KMS-11 (cell line): ENCODE results near the gene SEC24B.

Experiments used
- H2AFZ ChIP-seq: fragments of 200-600 bp; sonication (generic); 2 replicates; pipeline ENCODE4 v1.6.1; 2016; ENCODE audit warnings: antibody characterized with exemption, mixed run types, low read depth
- H3K27ac ChIP-seq: fragments of 200-600 bp; sonication (generic); 2 replicates; pipeline ENCODE4 v1.6.1; 2016; ENCODE audit warnings: mild to moderate bottlenecking, mixed run types
- H3K27me3 ChIP-seq: fragments of 200-600 bp; sonication (generic); 2 replicates; pipeline ENCODE4 v1.6.1; 2017; ENCODE audit warnings: mild to moderate bottlenecking, low read depth, mixed run types, moderate library complexity; ENCODE audit not compliant: insufficient read depth
- H3K36me3 ChIP-seq: fragments of 200-600 bp; sonication (generic); 2 replicates; pipeline ENCODE4 v1.6.1; 2017; ENCODE audit warnings: mild to moderate bottlenecking, mixed run types; ENCODE audit not compliant: insufficient read depth
- H3K4me1 ChIP-seq: fragments of 200-600 bp; sonication (generic); 2 replicates; pipeline ENCODE4 v1.6.1; 2016; ENCODE audit warnings: mild to moderate bottlenecking, low read depth, mixed run types; ENCODE audit not compliant: poor library complexity, severe bottlenecking
- H3K4me2 ChIP-seq: fragments of 200-600 bp; sonication (generic); 2 replicates; pipeline ENCODE4 v1.7.0; 2016; ENCODE audit warnings: mild to moderate bottlenecking, mixed run types
- H3K4me3 ChIP-seq: fragments of 200-600 bp; sonication (generic); IDR thresholded peaks from 2 replicates; pipeline ENCODE4 v1.6.1; 2017; ENCODE audit warnings: low read depth, low read length, mixed read lengths; ENCODE audit not compliant: insufficient read depth
- H3K79me2 ChIP-seq: fragments of 200-600 bp; sonication (generic); 2 replicates; pipeline ENCODE4 v1.6.1; 2016; ENCODE audit warnings: low read depth, mixed run types; ENCODE audit not compliant: insufficient read depth
- H3K9ac ChIP-seq: fragments of 200-600 bp; sonication (generic); 2 replicates; pipeline ENCODE4 v1.6.1; 2016; ENCODE audit warnings: mild to moderate bottlenecking, mixed run types
- H4K20me1 ChIP-seq: fragments of 200-600 bp; sonication (generic); 2 replicates; pipeline ENCODE4 v1.6.1; 2016; ENCODE audit warnings: mild to moderate bottlenecking, mixed run types; ENCODE audit not compliant: insufficient read depth
- CTCF ChIP-seq: fragments of 200-600 bp; sonication (generic); conservative IDR thresholded peaks from 2 replicates; pipeline ENCODE4 v1.6.1; 2017; ENCODE audit warnings: low read depth, mild to moderate bottlenecking, antibody characterized with exemption, low read length, moderate library complexity, mixed read lengths

The SEC24B gene

GRCh38 chr4:109532182-109532581 lies 98.6 kb downstream of the SEC24B start:
- H3K36me3 ChIP-seq, result peaks cover 23% of the 10 kb centered on the region
- no peaks in the 10 kb centered on the region for H3K79me2 ChIP-seq
- no peaks in the 10 kb centered on the region for H3K27me3 ChIP-seq
- no peak overlapping the region for H3K27ac ChIP-seq
- no peak overlapping the region for H3K4me2 ChIP-seq
- TF ChIP-seq CTCF, result no peak
- no peak overlapping the region for H2AFZ ChIP-seq
- no peak overlapping the region for H3K9ac ChIP-seq
- no peaks in the 10 kb centered on the region for H4K20me1 ChIP-seq
- H3K4me3 ChIP-seq, result no peak overlapping the region
- no peaks in the 10 kb centered on the region for H3K4me1 ChIP-seq

GRCh38 chr4:109545401-109545800 lies 111.8 kb downstream of the SEC24B start:
- Histone ChIP-seq H3K4me2 (no peak overlapping the region), H3K9ac (no peak overlapping the region), H4K20me1 (no peaks in the 10 kb centered on the region), H3K79me2 (no peaks in the 10 kb centered on the region), H2AFZ (no peak overlapping the region), H3K4me1 (no peaks in the 10 kb centered on the region), H3K27me3 (no peaks in the 10 kb centered on the region), H3K4me3 (no peak overlapping the region), H3K27ac (no peak overlapping the region), H3K36me3 (no peaks in the 10 kb centered on the region)
- TF ChIP-seq CTCF, result no peak

- Histone ChIP-seq H3K9ac (no peak overlapping the region), H3K4me1 (no peaks in the 10 kb centered on the region), H3K79me2 (no peaks in the 10 kb centered on the region), H3K27me3 (no peaks in the 10 kb centered on the region), H2AFZ (no peak overlapping the region), H3K4me2 (no peak overlapping the region), H3K27ac (no peak overlapping the region), H4K20me1 (no peaks in the 10 kb centered on the region), H3K36me3 (no peaks in the 10 kb centered on the region), H3K4me3 (no peak overlapping the region)
- no peak for TF ChIP-seq CTCF
Observed at GRCh38 chr4:109547394-109547793, 113.8 kb downstream of the SEC24B start.

- Histone ChIP-seq H3K27ac (no peak overlapping the region), H3K79me2 (no peaks in the 10 kb centered on the region), H2AFZ (no peak overlapping the region), H3K4me1 (no peaks in the 10 kb centered on the region), H4K20me1 (no peaks in the 10 kb centered on the region), H3K4me3 (no peak overlapping the region), H3K4me2 (no peak overlapping the region), H3K27me3 (no peaks in the 10 kb centered on the region), H3K9ac (no peak overlapping the region), H3K36me3 (no peaks in the 10 kb centered on the region)
- no peak for TF ChIP-seq CTCF
Observed at GRCh38 chr4:109548655-109549054, 115.0 kb downstream of the SEC24B start.
